WERI-Rb-1 (cell line): ENCODE results near the gene PAX2.

Source experiments
- DNase-seq: peaks from one replicate; pipeline ENCODE4 v3.0.0-alpha.2; 2020
- H3K27ac ChIP-seq: fragments of 250-450 bp; sonication (Bioruptor Pico); 2 replicates; pipeline ENCODE4 v1.5.1; 2020; ENCODE audit warnings: mild to moderate bottlenecking, moderate library complexity
- H3K27me3 ChIP-seq: fragments of 250-450 bp; sonication (Bioruptor Pico); 2 replicates; pipeline ENCODE4 v1.5.1; 2021; ENCODE audit warnings: mild to moderate bottlenecking, low read depth, moderate library complexity; ENCODE audit not compliant: insufficient read depth, severe bottlenecking
- H3K36me3 ChIP-seq: fragments of 250-450 bp; sonication (Bioruptor Pico); 2 replicates; pipeline ENCODE4 v1.5.1; 2020; ENCODE audit warnings: mild to moderate bottlenecking, moderate library complexity
- H3K4me3 ChIP-seq: 2 replicates; pipeline ENCODE4 v1.5.1; 2011; ENCODE audit warnings: low read depth, mild to moderate bottlenecking, control low read depth, low read length
- H3K9me3 ChIP-seq: fragments of 250-450 bp; sonication (Bioruptor Pico); 2 replicates; pipeline ENCODE4 v1.5.1; 2021; ENCODE audit warnings: mild to moderate bottlenecking, moderate library complexity; ENCODE audit not compliant: severe bottlenecking
- CTCF ChIP-seq: IDR thresholded peaks from 2 replicates; pipeline ENCODE4 v1.5.1; 2011; ENCODE audit warnings: low read depth, mild to moderate bottlenecking, control low read depth, inconsistent platforms, low read length

Gene PAX2

GRCh38 chr10:100741378-100742075 is 3.9 kb upstream of the PAX2 start:
- no peak for TF ChIP-seq CTCF
- Histone ChIP-seq H3K27me3 (peaks cover 95% of the 10 kb centered on the region), H3K4me3 (no peak overlapping the region), H3K27ac (no peak overlapping the region), H3K36me3 (no peaks in the 10 kb centered on the region), H3K9me3 (no peaks in the 10 kb centered on the region)
- DNase-seq = no peak

- Histone ChIP-seq H3K9me3 (no peaks in the 10 kb centered on the region), H3K36me3 (no peaks in the 10 kb centered on the region), H3K27ac (no peak overlapping the region), H3K4me3 (no peak overlapping the region), H3K27me3 (peaks cover 95% of the 10 kb centered on the region)
- DNase-seq = no peak
- TF ChIP-seq CTCF = no peak
Measured at GRCh38 chr10:100742076-100742771, 3.2 kb upstream of the PAX2 start.

- Histone ChIP-seq H3K27ac (no peak overlapping the region), H3K36me3 (no peaks in the 10 kb centered on the region), H3K9me3 (no peaks in the 10 kb centered on the region), H3K4me3 (no peak overlapping the region), H3K27me3 (peaks cover 95% of the 10 kb centered on the region)
- TF ChIP-seq CTCF = no peak
- DNase-seq = no peak
Measured at GRCh38 chr10:100742936-100743335, 2.4 kb upstream of the PAX2 start.

GRCh38 chr10:100743626-100744135 is 1.7 kb upstream of the PAX2 start:
- H3K27me3 ChIP-seq = peaks cover 95% of the 10 kb centered on the region
- peak; percentile 60 for DNase-seq
- H3K4me3 ChIP-seq = no peak overlapping the region
- no peaks in the 10 kb centered on the region for H3K9me3 ChIP-seq
- H3K27ac ChIP-seq = no peak overlapping the region
- TF ChIP-seq CTCF = peak; percentile 92
- H3K36me3 ChIP-seq = no peaks in the 10 kb centered on the region

- 0 out of 2 replicates have a peak, but pooled peaks have one; percentile 7 for TF ChIP-seq CTCF
- no peak for DNase-seq
- H3K36me3 ChIP-seq = no peaks in the 10 kb centered on the region
- H3K27ac ChIP-seq = no peak overlapping the region
- no peak overlapping the region for H3K4me3 ChIP-seq
- peaks cover 95% of the 10 kb centered on the region for H3K27me3 ChIP-seq
- no peaks in the 10 kb centered on the region for H3K9me3 ChIP-seq
Measured at GRCh38 chr10:100744136-100744986, 1.0 kb upstream of the PAX2 start.
